Colonic mucosa (tissue), 4 donors: ENCODE measurements around the gene MBD3L4. TPM values are rescaled to one million over a fixed set of nuclear protein-coding genes. Genes with fewer than 3 reads are reported as not detected.

Experiments used
- DNase-seq: peaks from one replicate; pipeline ENCODE4 v3.0.0-alpha.2; 2020
- H3K27ac ChIP-seq: fragments of 200-600 bp; one replicate; pipeline ENCODE4 v1.8.0; 2021
- H3K27me3 ChIP-seq: fragments of 200-600 bp; one replicate; pipeline ENCODE4 v1.8.0; 2021
- H3K36me3 ChIP-seq: fragments of 200-600 bp; one replicate; pipeline ENCODE4 v1.8.0; 2021
- H3K4me1 ChIP-seq: fragments of 200-600 bp; one replicate; pipeline ENCODE4 v1.8.0; 2021; ENCODE audit warnings: mild to moderate bottlenecking
- H3K4me3 ChIP-seq: fragments of 200-600 bp; one replicate; pipeline ENCODE4 v1.8.0; 2021
- H3K9ac ChIP-seq, 2 donors: one replicate each; pipeline ENCODE4 v1.7.0; 2013; ENCODE audit warnings: control low read depth in 2 of 2, low read depth in 2 of 2, low read length in 2 of 2
- H3K9me3 ChIP-seq: fragments of 200-600 bp; one replicate; pipeline ENCODE4 v1.8.0; 2021
- intact Hi-C: fragments of 100-400 bp; cut with DNase I; formaldehyde crosslinking; loops from one replicate; pipeline ENCODE4 v1.14.1; 2022
- total RNA-seq, 2 donors: library from RNA; stranded (reverse); fragmentation: NEBNext Ultra II Directional in 1 of 2; extraction: Animal tissue kit (Norgen Biotek cat#: 25700) in 1 of 2; gene quantifications; one replicate each; pipeline ENCODE4 v1.2.1, GENCODE V29; 2021
- TF ChIP-seq, protein P1 (sequence below): fragments of 200-600 bp; IDR thresholded peaks from one replicate; pipeline ENCODE4 v1.8.0; 2022; ENCODE audit warnings: antibody characterized with exemption, mild to moderate bottlenecking
- donor health status: healthy.
- donor health status: DM: no; HTN: no; CAD: no.
- donor health status: DM: no; HTN: no; CAD: no.

MBD3L4 gene
- total RNA-seq, 2 donors from 2014 or later, result not detected

DNA sequence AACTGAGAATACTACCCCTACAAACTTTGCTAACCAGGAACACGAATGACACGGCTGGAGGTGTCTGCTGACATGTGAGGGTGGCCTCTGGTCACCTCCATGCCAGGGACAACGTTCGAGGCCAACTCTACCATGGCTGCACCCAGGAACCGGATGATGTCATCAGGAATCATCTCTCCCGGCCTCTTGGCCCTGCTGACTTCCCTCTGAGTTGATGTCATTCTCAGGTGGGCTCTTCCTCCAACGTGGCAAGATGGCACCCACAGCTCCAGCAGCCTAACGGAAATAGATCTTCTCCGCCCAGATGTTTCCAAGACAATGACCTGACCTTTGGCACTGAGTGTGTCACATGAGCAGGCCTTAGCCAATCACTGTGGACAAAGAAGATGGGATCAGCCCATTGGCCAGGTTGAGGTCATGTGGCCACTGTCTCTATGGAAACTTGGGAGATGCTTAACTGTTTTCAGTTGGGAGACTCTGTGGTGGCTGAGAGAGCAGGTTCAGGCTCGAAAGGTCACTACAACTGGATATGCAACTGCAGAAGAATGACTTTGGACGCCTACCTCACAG lies 33.8 kb downstream of the MBD3L4 start:
- no peaks in the 10 kb centered on the region for H3K27me3 ChIP-seq
- no peaks in the 10 kb centered on the region for H3K9me3 ChIP-seq
- TF ChIP-seq, protein P1, sequence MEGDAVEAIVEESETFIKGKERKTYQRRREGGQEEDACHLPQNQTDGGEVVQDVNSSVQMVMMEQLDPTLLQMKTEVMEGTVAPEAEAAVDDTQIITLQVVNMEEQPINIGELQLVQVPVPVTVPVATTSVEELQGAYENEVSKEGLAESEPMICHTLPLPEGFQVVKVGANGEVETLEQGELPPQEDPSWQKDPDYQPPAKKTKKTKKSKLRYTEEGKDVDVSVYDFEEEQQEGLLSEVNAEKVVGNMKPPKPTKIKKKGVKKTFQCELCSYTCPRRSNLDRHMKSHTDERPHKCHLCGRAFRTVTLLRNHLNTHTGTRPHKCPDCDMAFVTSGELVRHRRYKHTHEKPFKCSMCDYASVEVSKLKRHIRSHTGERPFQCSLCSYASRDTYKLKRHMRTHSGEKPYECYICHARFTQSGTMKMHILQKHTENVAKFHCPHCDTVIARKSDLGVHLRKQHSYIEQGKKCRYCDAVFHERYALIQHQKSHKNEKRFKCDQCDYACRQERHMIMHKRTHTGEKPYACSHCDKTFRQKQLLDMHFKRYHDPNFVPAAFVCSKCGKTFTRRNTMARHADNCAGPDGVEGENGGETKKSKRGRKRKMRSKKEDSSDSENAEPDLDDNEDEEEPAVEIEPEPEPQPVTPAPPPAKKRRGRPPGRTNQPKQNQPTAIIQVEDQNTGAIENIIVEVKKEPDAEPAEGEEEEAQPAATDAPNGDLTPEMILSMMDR, result no peak
- no peak overlapping the region for H3K27ac ChIP-seq
- H3K9ac ChIP-seq, result no peak overlapping the region
- no peak overlapping the region for H3K4me3 ChIP-seq
- H3K36me3 ChIP-seq, result no peaks in the 10 kb centered on the region
- no peaks in the 10 kb centered on the region for H3K4me1 ChIP-seq
- DNase-seq, result no peak
- intact Hi-C loops, result no loop called here

DNA sequence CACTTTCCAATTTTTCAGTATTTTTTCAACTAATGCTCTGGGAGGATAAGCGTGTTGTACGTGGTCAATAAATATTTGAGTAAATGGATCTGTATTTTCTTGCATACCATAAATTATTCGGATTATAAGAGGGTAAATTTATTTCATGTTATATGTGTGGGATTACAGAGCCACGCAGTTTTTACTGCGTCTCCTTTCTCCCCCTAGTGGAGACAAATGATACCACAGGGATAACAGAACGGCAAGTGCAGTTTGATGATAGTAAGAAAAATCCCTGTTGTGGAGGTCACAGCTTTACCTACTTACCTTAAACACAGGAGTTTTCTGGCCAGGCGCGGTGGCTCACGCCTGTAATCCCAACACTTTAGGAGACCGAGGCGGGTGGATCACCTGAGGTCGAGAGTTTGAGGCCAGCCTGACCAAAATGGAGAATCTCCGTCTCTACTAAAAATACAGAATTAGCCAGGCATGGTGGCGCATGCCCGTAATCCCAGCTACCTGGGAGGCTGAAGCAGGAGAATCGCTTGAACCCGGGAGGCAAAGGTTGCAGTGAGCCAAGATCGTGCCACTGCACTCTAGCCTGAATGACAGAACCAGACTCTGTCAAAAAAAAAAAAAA lies 35.6 kb downstream of the MBD3L4 start:
- no peaks in the 10 kb centered on the region for H3K27me3 ChIP-seq
- TF ChIP-seq, protein P1, result peak; percentile 86
- H3K4me1 ChIP-seq, result no peaks in the 10 kb centered on the region
- H3K27ac ChIP-seq, result no peak overlapping the region
- H3K4me3 ChIP-seq, result no peak overlapping the region
- H3K9me3 ChIP-seq, result no peaks in the 10 kb centered on the region
- DNase-seq, result no peak
- H3K36me3 ChIP-seq, result no peaks in the 10 kb centered on the region
- intact Hi-C loops, result no loop called here
- no peak overlapping the region for H3K9ac ChIP-seq

DNA sequence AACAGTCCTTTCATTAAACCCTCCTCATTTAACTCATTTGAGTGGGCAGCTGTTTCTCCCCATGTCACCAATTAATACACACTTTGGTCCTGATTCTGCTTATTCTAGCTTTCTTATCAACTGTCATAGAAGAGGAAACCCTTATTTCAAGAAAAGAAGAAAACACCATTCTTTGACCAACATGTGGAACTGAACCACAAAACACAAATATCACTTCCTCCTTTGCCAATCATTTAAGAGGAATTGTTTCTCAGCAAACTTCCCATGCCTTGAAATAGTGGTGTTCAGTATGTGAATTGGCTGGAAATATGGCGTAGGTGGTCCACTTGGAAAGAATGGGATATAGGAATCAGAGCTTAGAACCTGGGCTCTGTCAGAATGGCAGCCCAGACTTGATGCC lies 39.2 kb downstream of the MBD3L4 start:
- intact Hi-C loops, result no loop called here
- TF ChIP-seq, protein P1, result no peak
- Histone ChIP-seq H3K4me3 (no peak overlapping the region), H3K9me3 (no peaks in the 10 kb centered on the region), H3K36me3 (no peaks in the 10 kb centered on the region), H3K27me3 (no peaks in the 10 kb centered on the region), H3K9ac (no peak overlapping the region), H3K27ac (peak overlapping the region; percentile 32), H3K4me1 (no peaks in the 10 kb centered on the region)
- DNase-seq, result no peak

DNA sequence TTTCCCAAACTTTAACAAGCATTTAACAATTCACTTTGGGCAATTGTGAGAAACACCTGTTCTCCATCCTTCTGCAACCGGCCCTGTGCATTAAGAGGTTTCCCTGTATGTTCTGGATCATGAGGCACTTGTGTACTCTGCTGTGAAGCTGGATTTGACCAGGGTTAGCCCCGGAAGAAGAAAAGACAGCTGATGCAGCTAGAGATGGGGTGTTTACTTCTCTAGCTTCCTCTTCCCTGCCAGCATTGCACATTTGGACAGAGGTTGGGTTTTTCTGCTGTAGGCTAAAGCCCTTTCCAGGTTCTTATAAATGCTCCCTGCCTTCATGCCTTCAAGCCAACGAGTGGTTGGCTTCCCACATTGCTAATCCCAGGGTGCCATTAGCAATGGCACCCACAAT lies 39.6 kb downstream of the MBD3L4 start:
- Histone ChIP-seq H3K4me1 (no peaks in the 10 kb centered on the region), H3K36me3 (no peaks in the 10 kb centered on the region), H3K9ac (no peak overlapping the region), H3K27ac (peak overlapping the region; percentile 32), H3K9me3 (no peaks in the 10 kb centered on the region), H3K27me3 (no peaks in the 10 kb centered on the region), H3K4me3 (no peak overlapping the region)
- intact Hi-C loops, result no loop called here
- TF ChIP-seq, protein P1, result no peak
- no peak for DNase-seq

DNA sequence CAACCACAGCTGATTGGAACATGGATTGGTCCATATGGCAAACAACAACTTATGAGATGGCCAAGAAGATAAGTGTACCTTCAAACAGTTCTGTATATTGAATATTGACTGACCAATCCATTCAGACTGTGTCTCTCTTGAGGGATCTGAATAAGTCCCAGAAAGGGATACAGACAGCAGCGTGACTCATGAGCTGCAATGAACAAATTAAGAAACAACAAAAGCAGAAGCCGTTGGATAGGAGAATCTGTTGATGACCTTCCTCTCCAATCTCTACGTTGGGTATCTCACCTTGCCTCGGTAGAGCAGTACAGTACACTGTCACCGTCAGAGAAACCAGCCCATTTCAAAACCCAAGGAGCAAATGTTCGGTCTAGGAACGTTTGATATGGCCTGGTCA lies 40.0 kb downstream of the MBD3L4 start:
- intact Hi-C loops, result no loop called here
- no peak overlapping the region for H3K4me3 ChIP-seq
- no peaks in the 10 kb centered on the region for H3K36me3 ChIP-seq
- H3K4me1 ChIP-seq, result no peaks in the 10 kb centered on the region
- no peaks in the 10 kb centered on the region for H3K9me3 ChIP-seq
- H3K9ac ChIP-seq, result no peak overlapping the region
- DNase-seq, result no peak
- no peak overlapping the region for H3K27ac ChIP-seq
- no peaks in the 10 kb centered on the region for H3K27me3 ChIP-seq
- TF ChIP-seq, protein P1, result no peak
